Endothelial cell of umbilical vein (primary cell): ENCODE data around the gene RIBC1. TPM values are rescaled to one million over a fixed set of nuclear protein-coding genes. Genes with fewer than 3 reads are reported as not detected.

Experiments
- BruUV-seq: library from RNA; stranded (reverse); fragments of 400-500 nt; replicated peaks from 2 replicates; lab custom pipeline; 2021; lab: Mats Ljungman, UMichigan
- CTCF ChIA-PET: fragments of 300-600, 350-600 bp; sonication (Branson Sonifier 250); formaldehyde crosslinking; loops from one replicate; lab custom pipeline; 2021; ENCODE audit warnings: antibody characterized with exemption, inconsistent platforms; lab: Charles Lee
- POLR2A ChIA-PET: fragments of 300-600, 350-600 bp; sonication (Branson Sonifier 250); formaldehyde crosslinking; loops from one replicate; lab custom pipeline; 2021; ENCODE audit warnings: antibody characterized with exemption, inconsistent platforms; lab: Charles Lee
- DNase-seq: peaks from one replicate; pipeline ENCODE4 v3.0.0-alpha.2; 2011; ENCODE audit warnings: low read depth, low spot score
- FAIRE-seq: peaks from 2 replicates; lab custom pipeline; 2011; peaks lifted over from hg19 to GRCh38; lab: Jason Lieb, UNC
- H2AFZ ChIP-seq: 2 replicates; pipeline ENCODE4 v1.6.0; 2012; ENCODE audit warnings: low read depth, low read length, control low read depth, inconsistent platforms
- H3K27ac ChIP-seq: 2 replicates; pipeline ENCODE4 v1.5.1; 2011; ENCODE audit warnings: low read depth, mild to moderate bottlenecking, control low read depth, low read length, moderate library complexity; ENCODE audit not compliant: insufficient read depth
- H3K27me3 ChIP-seq, 2 experiments: 2 replicates each; pipeline versions ENCODE4 v1.6.0 to v1.6.1; 2011; ENCODE audit warnings: low read length in 2 of 2, mixed read lengths in 1 of 2; ENCODE audit not compliant: control insufficient read depth in 2 of 2, insufficient read depth in 2 of 2
- H3K36me3 ChIP-seq, 2 experiments: 2 replicates in 1 of 2; 3 replicates in 1 of 2; pipeline ENCODE4 v1.5.1; 2011; ENCODE audit warnings: low read length in 2 of 2, mild to moderate bottlenecking in 1 of 2, moderate library complexity in 1 of 2; ENCODE audit not compliant: control insufficient read depth in 2 of 2, insufficient read depth in 2 of 2; ENCODE audit errors: extremely low read depth in 1 of 2
- H3K4me1 ChIP-seq: 3 replicates; pipeline ENCODE4 v1.5.1; 2011; ENCODE audit warnings: mild to moderate bottlenecking, low read length; ENCODE audit not compliant: control insufficient read depth, insufficient read depth; ENCODE audit errors: extremely low read depth
- H3K4me2 ChIP-seq: 2 replicates; pipeline ENCODE4 v1.6.1; 2011; ENCODE audit warnings: low read length, control low read depth, mixed read lengths; ENCODE audit not compliant: insufficient read depth
- H3K4me3 ChIP-seq, 3 experiments: fragments of 200-600 bp in 1 of 3; sonication (generic), shearing (Covaris generic) in 1 of 3; replicated peaks in 1 of 3; 2 replicates each; pipeline ENCODE4 v1.5.1; 2011 to 2016; ENCODE audit warnings: control low read depth in 3 of 3, low read length in 3 of 3, mild to moderate bottlenecking in 2 of 3, inconsistent platforms in 1 of 3, low read depth in 1 of 3, moderate library complexity in 1 of 3; ENCODE audit not compliant: insufficient read depth in 1 of 3
- H3K79me2 ChIP-seq: 2 replicates; pipeline ENCODE4 v1.6.0; 2012; ENCODE audit warnings: low read length, inconsistent platforms; ENCODE audit not compliant: control insufficient read depth, insufficient read depth
- H3K9ac ChIP-seq: replicated peaks from 2 replicates; pipeline ENCODE3; 2011; ENCODE audit warnings: low read length, control low read depth; ENCODE audit not compliant: insufficient read depth; ENCODE audit errors: extremely low read depth
- H3K9me1 ChIP-seq: replicated peaks from 3 replicates; pipeline ENCODE4 v1.6.0; 2011; ENCODE audit warnings: mild to moderate bottlenecking, low read length; ENCODE audit not compliant: control insufficient read depth, insufficient read depth; ENCODE audit errors: extremely low read depth
- H3K9me3 ChIP-seq: replicated peaks from 2 replicates; pipeline ENCODE4 v1.5.1; 2012; ENCODE audit warnings: low read length, inconsistent platforms; ENCODE audit not compliant: control insufficient read depth, insufficient read depth
- H4K20me1 ChIP-seq: replicated peaks from 2 replicates; pipeline ENCODE3; 2011; ENCODE audit warnings: mild to moderate bottlenecking, low read length; ENCODE audit not compliant: control insufficient read depth, insufficient read depth; ENCODE audit errors: extremely low read depth
- FOS ChIP-seq: IDR thresholded peaks from 2 replicates; pipeline ENCODE4 v1.6.1; 2011; ENCODE audit warnings: mild to moderate bottlenecking, low read length, moderate library complexity, borderline replicate concordance; ENCODE audit not compliant: insufficient read depth
- JUN ChIP-seq: IDR thresholded peaks from 2 replicates; pipeline ENCODE4 v1.6.1; 2011; ENCODE audit warnings: borderline replicate concordance, low read depth; ENCODE audit not compliant: insufficient read length, insufficient read depth
- MYC ChIP-seq: IDR thresholded peaks from one replicate; pipeline ENCODE4 v1.6.1; 2011; ENCODE audit warnings: mild to moderate bottlenecking, low read depth, low read length
- POLR2A ChIP-seq: IDR thresholded peaks from 2 replicates; pipeline ENCODE4 v1.6.1; 2012; ENCODE audit warnings: low read depth, mild to moderate bottlenecking, control low read depth, low read length
- POLR2AphosphoS5 ChIP-seq: IDR thresholded peaks from 2 replicates; pipeline ENCODE4 v1.6.1; 2012; ENCODE audit warnings: low read depth, mild to moderate bottlenecking, control low read depth, low read length, moderate library complexity; ENCODE audit not compliant: insufficient read depth
- dilution Hi-C: fragments of 300-500 bp; cut with MboI; formaldehyde crosslinking; loops from one replicate; pipeline ENCODE4 v1.15.0; 2019; ENCODE audit warnings: low sequenced_read_pairs; ENCODE audit not compliant: extremely low pct_ligation_motif_present
- intact Hi-C: fragments of 100-400 bp; cut with micrococcal nuclease; formaldehyde crosslinking; loops from one replicate; pipeline ENCODE4 v1.10.0; 2022
- polyA plus RNA-seq, 4 experiments: library from polyadenylated mRNA; depleted of rRNA in 3 of 4; stranded (reverse) in 3 of 4; unstranded in 1 of 4; fragments of >200 nt; gene quantifications; 2 replicates each; pipeline versions ENCODE4 v1.2.1 to v1.2.3, GENCODE V29; 2011 to 2012; ENCODE audit warnings: missing spikeins in 1 of 4
- total RNA-seq: library from RNA; stranded (reverse); gene quantifications from 2 replicates; pipeline ENCODE4 v1.2.3, GENCODE V29; 2021
- TF ChIP-seq, protein P1 (sequence below): IDR thresholded peaks from 2 replicates; pipeline ENCODE4 v1.6.1; 2011; ENCODE audit not compliant: insufficient read depth, insufficient read length
- TF ChIP-seq, protein P2 (sequence below), 2 donors: IDR thresholded peaks; 1 replicate in 1 of 2; 2 replicates in 1 of 2; pipeline ENCODE4 v1.5.1; 2011; ENCODE audit warnings: low read length in 2 of 2, mild to moderate bottlenecking in 2 of 2, moderate library complexity in 2 of 2, control low read depth in 1 of 2, inconsistent platforms in 1 of 2, low read depth in 1 of 2; ENCODE audit not compliant: insufficient read depth in 1 of 2; ENCODE audit errors: extremely low read depth in 1 of 2

RIBC1 gene
- total and polyA plus RNA-seq, 2 donors (not counting 3 experiments of a cell fraction or from before 2014, with no cell fraction given): 0.23 to 0.86 TPM

DNA sequence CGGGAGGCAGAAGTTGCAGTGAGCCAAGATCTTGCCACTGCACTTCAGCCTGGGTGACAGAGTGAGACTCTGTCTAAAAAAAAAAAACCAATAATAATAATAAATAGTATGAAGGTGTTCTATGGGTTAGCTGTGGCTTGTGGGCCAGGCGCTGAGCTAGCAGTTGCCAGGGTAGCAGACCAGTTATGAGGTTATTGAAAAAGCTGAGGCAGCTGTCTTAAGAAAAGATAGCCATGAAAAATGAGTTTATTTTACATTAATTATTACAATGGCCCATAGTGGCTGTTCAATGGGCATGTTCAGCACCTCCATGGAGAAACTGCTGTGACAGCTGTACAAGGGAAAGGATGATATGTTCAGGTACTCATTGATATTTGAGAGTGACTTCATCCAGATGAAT, 24.8 kb downstream of the RIBC1 start:
- Histone ChIP-seq H4K20me1 (no peaks in the 10 kb centered on the region), H3K9me3 (no peaks in the 10 kb centered on the region), H3K4me3 (no peak overlapping the region), H3K79me2 (no peaks in the 10 kb centered on the region), H3K27ac (no peak overlapping the region), H3K4me2 (no peak overlapping the region), H3K36me3 (no peaks in the 10 kb centered on the region), H3K4me1 (no peaks in the 10 kb centered on the region), H3K27me3 (no peaks in the 10 kb centered on the region), H2AFZ (no peak overlapping the region), H3K9me1 (no peaks in the 10 kb centered on the region), H3K9ac (no peak overlapping the region)
- DNase-seq (no peak), FAIRE-seq (no peak)
- BruUV-seq: no TSS peak
- POLR2A ChIA-PET: no interaction called here
- dilution Hi-C loops: no loop called here
- CTCF ChIA-PET: interaction anchor here (1.1 to 4.0 kb wide), 6 partner anchors 11 to 134 kb away, joined by 3 to 47 read pairs (median 10); partner anchors contain the start of genes RIBC1 and SMC1A
- TF ChIP-seq, protein P1, sequence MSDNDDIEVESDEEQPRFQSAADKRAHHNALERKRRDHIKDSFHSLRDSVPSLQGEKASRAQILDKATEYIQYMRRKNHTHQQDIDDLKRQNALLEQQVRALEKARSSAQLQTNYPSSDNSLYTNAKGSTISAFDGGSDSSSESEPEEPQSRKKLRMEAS: no peak
- TF ChIP-seq, protein P2, sequence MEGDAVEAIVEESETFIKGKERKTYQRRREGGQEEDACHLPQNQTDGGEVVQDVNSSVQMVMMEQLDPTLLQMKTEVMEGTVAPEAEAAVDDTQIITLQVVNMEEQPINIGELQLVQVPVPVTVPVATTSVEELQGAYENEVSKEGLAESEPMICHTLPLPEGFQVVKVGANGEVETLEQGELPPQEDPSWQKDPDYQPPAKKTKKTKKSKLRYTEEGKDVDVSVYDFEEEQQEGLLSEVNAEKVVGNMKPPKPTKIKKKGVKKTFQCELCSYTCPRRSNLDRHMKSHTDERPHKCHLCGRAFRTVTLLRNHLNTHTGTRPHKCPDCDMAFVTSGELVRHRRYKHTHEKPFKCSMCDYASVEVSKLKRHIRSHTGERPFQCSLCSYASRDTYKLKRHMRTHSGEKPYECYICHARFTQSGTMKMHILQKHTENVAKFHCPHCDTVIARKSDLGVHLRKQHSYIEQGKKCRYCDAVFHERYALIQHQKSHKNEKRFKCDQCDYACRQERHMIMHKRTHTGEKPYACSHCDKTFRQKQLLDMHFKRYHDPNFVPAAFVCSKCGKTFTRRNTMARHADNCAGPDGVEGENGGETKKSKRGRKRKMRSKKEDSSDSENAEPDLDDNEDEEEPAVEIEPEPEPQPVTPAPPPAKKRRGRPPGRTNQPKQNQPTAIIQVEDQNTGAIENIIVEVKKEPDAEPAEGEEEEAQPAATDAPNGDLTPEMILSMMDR (IDR thresholded peaks at IDR 0.05; ENCODE audit: extremely low read depth in 1 of 2, insufficient read depth in 1 of 2, low read depth in 1 of 2, low read length in 2 of 2): no peak
- TF ChIP-seq POLR2A (no peak), POLR2AphosphoS5 (no peak)
- intact Hi-C loops: no loop called here

GRCh38 chrX:53449632-53450031, 27.0 kb downstream of the RIBC1 start:
- Histone ChIP-seq H3K9ac (no peak overlapping the region), H3K4me1 (no peaks in the 10 kb centered on the region), H3K27ac (no peak overlapping the region), H3K27me3 (no peaks in the 10 kb centered on the region), H3K9me1 (no peaks in the 10 kb centered on the region), H2AFZ (no peak overlapping the region), H3K36me3 (no peaks in the 10 kb centered on the region), H3K4me3 (no peak overlapping the region), H3K9me3 (no peaks in the 10 kb centered on the region), H3K79me2 (no peaks in the 10 kb centered on the region), H4K20me1 (no peaks in the 10 kb centered on the region), H3K4me2 (no peak overlapping the region)
- FAIRE-seq (no peak), DNase-seq (no peak)
- TF ChIP-seq, protein P2 (IDR thresholded peaks at IDR 0.05; ENCODE audit: extremely low read depth in 1 of 2, insufficient read depth in 1 of 2, low read depth in 1 of 2, low read length in 2 of 2): no peak
- TF ChIP-seq JUN (no peak), MYC (no peak), FOS (no peak)
- no TSS peak for BruUV-seq
- dilution Hi-C loops: no loop called here
- CTCF ChIA-PET: no interaction called here
- POLR2A ChIA-PET: no interaction called here
- intact Hi-C loops: no loop called here
